ENCODE data around the gene TMEM45A.

GRCh38 chr3:100554373-100554676, 61.9 kb downstream of the TMEM45A start:
- TF ChIP-seq CTCF (conservative IDR thresholded peaks at IDR 0.05 in 1 of 2, IDR thresholded peaks at IDR 0.05 in 1 of 2; ENCODE audit: low read depth in 1 of 2, low read length in 2 of 2) (no peak), EZH2 (IDR thresholded peaks at IDR 0.05; ENCODE audit: low read length, missing control alignments) (no peak)

Measured in fibroblast of lung (primary cell).